ACC112 (cell line): Measurements from ENCODE around the gene LTV1.

ENCODE experiments used
- H2AFZ ChIP-seq: fragments of 200-600 bp; sonication (generic); one replicate; pipeline ENCODE4 v1.6.0; 2017; ENCODE audit warnings: antibody characterized with exemption, low read length; ENCODE audit not compliant: unreplicated experiment
- H3K27ac ChIP-seq: fragments of 200-600 bp; sonication (generic); 2 replicates; pipeline ENCODE4 v1.5.1; 2014; ENCODE audit warnings: low read depth, mild to moderate bottlenecking, antibody characterized with exemption, low read length, moderate library complexity
- H3K27me3 ChIP-seq: fragments of 200-600 bp; sonication (generic); 2 replicates; pipeline ENCODE4 v1.6.1; 2014; ENCODE audit warnings: mild to moderate bottlenecking, antibody characterized with exemption, low read length, moderate library complexity, mixed read lengths; ENCODE audit not compliant: insufficient read depth
- H3K36me3 ChIP-seq: fragments of 200-600 bp; sonication (generic); 2 replicates; pipeline ENCODE4 v1.6.1; 2016; ENCODE audit warnings: mild to moderate bottlenecking, antibody characterized with exemption, low read length, moderate library complexity, mixed read lengths; ENCODE audit not compliant: insufficient read depth
- H3K4me1 ChIP-seq: fragments of 200-600 bp; sonication (generic); one replicate; pipeline ENCODE4 v1.6.1; 2016; ENCODE audit warnings: low read length, mixed read lengths; ENCODE audit not compliant: insufficient read depth, unreplicated experiment, control insufficient read depth
- H3K4me3 ChIP-seq: fragments of 200-600 bp; sonication (generic); 2 replicates; pipeline ENCODE4 v1.5.1; 2014; ENCODE audit warnings: mild to moderate bottlenecking, low read depth, low read length
- H3K79me2 ChIP-seq: fragments of 200-600 bp; sonication (generic); one replicate; pipeline ENCODE4 v1.6.0; 2016; ENCODE audit warnings: low read length; ENCODE audit not compliant: control insufficient read depth, unreplicated experiment, insufficient read depth

LTV1 gene

GRCh38 chr6:143885116-143885515 is 42.0 kb downstream of the LTV1 start:
- no peaks in the 10 kb centered on the region for H3K27me3 ChIP-seq
- no peak overlapping the region for H2AFZ ChIP-seq
- H3K27ac ChIP-seq = no peak overlapping the region
- no peaks in the 10 kb centered on the region for H3K36me3 ChIP-seq
- H3K79me2 ChIP-seq = no peaks in the 10 kb centered on the region
- H3K4me1 ChIP-seq = no peaks in the 10 kb centered on the region
- no peak overlapping the region for H3K4me3 ChIP-seq

DNA sequence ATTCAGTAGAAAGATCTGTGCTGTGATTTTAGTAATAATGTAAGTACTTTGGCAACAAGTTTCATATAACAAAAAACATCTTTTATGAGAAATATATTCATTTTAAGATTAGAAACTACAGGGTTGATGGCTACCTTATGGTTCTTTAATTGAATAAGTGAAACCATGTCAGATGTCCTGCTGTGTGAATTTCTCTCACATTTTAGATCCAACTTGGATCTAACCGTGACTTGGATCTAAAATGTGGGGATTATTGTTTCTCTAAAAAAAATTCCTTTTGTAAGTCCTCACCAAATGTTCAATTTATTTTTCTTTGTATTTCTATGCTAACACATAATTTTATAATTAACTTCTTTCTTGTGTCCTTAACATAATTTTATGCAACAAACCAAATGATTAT is 51.5 kb downstream of the LTV1 start:
- H2AFZ ChIP-seq = no peak overlapping the region
- no peaks in the 10 kb centered on the region for H3K79me2 ChIP-seq

GRCh38 chr6:143896126-143896860 is 53.2 kb downstream of the LTV1 start:
- Histone ChIP-seq H3K4me3 (no peak overlapping the region), H3K36me3 (no peaks in the 10 kb centered on the region), H3K79me2 (no peaks in the 10 kb centered on the region), H2AFZ (no peak overlapping the region), H3K27ac (no peak overlapping the region), H3K27me3 (no peaks in the 10 kb centered on the region), H3K4me1 (no peaks in the 10 kb centered on the region)

More for the DNA sequence above, 51.5 kb downstream of the LTV1 start:
- H3K4me3 ChIP-seq = no peak overlapping the region
- no peaks in the 10 kb centered on the region for H3K4me1 ChIP-seq
- H3K27ac ChIP-seq = no peak overlapping the region
- H3K27me3 ChIP-seq = no peaks in the 10 kb centered on the region
- H3K36me3 ChIP-seq = no peaks in the 10 kb centered on the region

DNA sequence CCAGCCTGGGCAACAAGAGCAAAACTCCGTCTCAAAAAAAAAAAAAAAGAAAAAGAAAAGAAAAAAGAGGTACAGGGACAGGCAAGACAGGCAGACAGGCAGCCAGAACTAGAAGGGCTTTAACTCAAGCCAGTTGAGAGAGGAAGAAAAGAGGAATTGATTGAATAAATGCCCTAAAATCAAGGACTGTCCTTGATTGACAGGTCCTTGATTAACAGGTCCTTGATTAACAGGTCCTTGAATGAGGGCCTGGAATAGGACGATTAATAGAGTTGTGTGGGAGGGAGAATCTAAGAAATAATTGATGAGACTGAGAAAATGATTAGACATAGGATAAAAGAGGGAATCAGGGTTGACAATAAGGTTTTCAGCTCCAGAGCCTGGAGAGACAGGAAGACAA is 57.2 kb downstream of the LTV1 start:
- no peaks in the 10 kb centered on the region for H3K4me1 ChIP-seq
- H3K27me3 ChIP-seq = no peaks in the 10 kb centered on the region
- H3K79me2 ChIP-seq = no peaks in the 10 kb centered on the region
- no peak overlapping the region for H3K27ac ChIP-seq
- H3K4me3 ChIP-seq = no peak overlapping the region
- H3K36me3 ChIP-seq = no peaks in the 10 kb centered on the region
- no peak overlapping the region for H2AFZ ChIP-seq

GRCh38 chr6:143901885-143902750 is 59.0 kb downstream of the LTV1 start:
- no peaks in the 10 kb centered on the region for H3K27me3 ChIP-seq
- H3K4me1 ChIP-seq = no peaks in the 10 kb centered on the region
- no peak overlapping the region for H3K27ac ChIP-seq
- no peak overlapping the region for H2AFZ ChIP-seq
- H3K36me3 ChIP-seq = no peaks in the 10 kb centered on the region
- H3K4me3 ChIP-seq = no peak overlapping the region
- no peaks in the 10 kb centered on the region for H3K79me2 ChIP-seq

DNA sequence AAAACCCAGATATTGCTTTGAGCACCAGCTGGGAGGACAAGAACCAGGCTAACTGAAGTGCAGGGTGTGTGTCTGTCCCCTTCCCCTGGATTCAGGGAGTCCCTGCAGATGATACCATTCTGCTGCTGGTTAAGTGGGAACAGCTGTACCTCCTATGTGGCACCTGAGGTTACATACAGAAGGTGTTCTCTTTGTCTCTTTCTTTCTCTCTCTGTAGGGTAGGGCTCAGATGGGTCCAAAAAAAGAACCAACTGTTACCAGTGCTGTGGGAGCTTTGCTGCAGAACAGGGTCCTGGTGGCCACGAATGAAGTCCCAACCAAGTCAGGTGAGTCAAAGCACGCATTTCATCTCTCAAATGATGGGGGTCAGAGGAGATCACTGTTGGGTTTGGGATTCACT is 59.7 kb downstream of the LTV1 start:
- H3K4me1 ChIP-seq = no peaks in the 10 kb centered on the region
- no peak overlapping the region for H3K4me3 ChIP-seq
- no peaks in the 10 kb centered on the region for H3K79me2 ChIP-seq
- no peak overlapping the region for H3K27ac ChIP-seq
- no peaks in the 10 kb centered on the region for H3K36me3 ChIP-seq
- no peaks in the 10 kb centered on the region for H3K27me3 ChIP-seq
- no peak overlapping the region for H2AFZ ChIP-seq

GRCh38 chr6:143911028-143911427 is 67.9 kb downstream of the LTV1 start:
- no peak overlapping the region for H3K4me3 ChIP-seq
- H3K27ac ChIP-seq = no peak overlapping the region
- H3K79me2 ChIP-seq = no peaks in the 10 kb centered on the region
- H3K4me1 ChIP-seq = no peaks in the 10 kb centered on the region
- H3K36me3 ChIP-seq = no peaks in the 10 kb centered on the region
- no peak overlapping the region for H2AFZ ChIP-seq
- peaks cover 29% of the 10 kb centered on the region for H3K27me3 ChIP-seq

GRCh38 chr6:143912671-143913070 is 69.5 kb downstream of the LTV1 start:
- no peaks in the 10 kb centered on the region for H3K4me1 ChIP-seq
- no peak overlapping the region for H2AFZ ChIP-seq
- H3K27ac ChIP-seq = no peak overlapping the region

More at GRCh38 chr6:143912671-143913070, 69.5 kb downstream of the LTV1 start:
- no peak overlapping the region for H3K4me3 ChIP-seq
- H3K27me3 ChIP-seq = peaks cover 29% of the 10 kb centered on the region
- no peaks in the 10 kb centered on the region for H3K79me2 ChIP-seq
- H3K36me3 ChIP-seq = no peaks in the 10 kb centered on the region
